HCT116 (cell line): Measurements from ENCODE around the gene KRTAP4-1. TPM values are rescaled to one million over a fixed set of nuclear protein-coding genes. Genes with fewer than 3 reads are reported as not detected.

Experiments
- ATAC-seq: fragments of 200-7000 bp; cut with Tn5 transposase; 2 replicates; pipeline ENCODE4 v1.9.1; 2020; ENCODE audit warnings: mild to moderate bottlenecking, moderate library complexity
- BruUV-seq: library from RNA; stranded (reverse); fragments of 400-500 nt; replicated peaks from 2 replicates; lab custom pipeline; 2021; lab: Mats Ljungman, UMichigan
- CTCF ChIA-PET: fragments of 300-600 bp; sonication (Branson Sonifier 250); formaldehyde crosslinking; loops from one replicate; lab custom pipeline; 2021; ENCODE audit warnings: antibody characterized with exemption; lab: Charles Lee
- POLR2A ChIA-PET: fragments of 300-600, 350-600 bp; sonication (Branson Sonifier 250); formaldehyde crosslinking; loops from one replicate; lab custom pipeline; 2021; ENCODE audit warnings: antibody characterized with exemption; lab: Charles Lee
- RAD21 ChIA-PET, 2 experiments: fragments of 300-600 bp; sonication (Branson Sonifier 250); formaldehyde crosslinking; loops; one replicate each; lab custom pipeline; 2023; ENCODE audit warnings: low total read pairs in 2 of 2; ENCODE audit not compliant: uncharacterized antibody in 2 of 2, unreplicated experiment in 2 of 2, low non-redundant PET in 1 of 2; lab: Charles Lee
- DNase-seq: peaks from one replicate; pipeline ENCODE4 v3.0.0-alpha.2; 2010; ENCODE audit warnings: low read depth, low spot score
- H2AFZ ChIP-seq: fragments of 200-600 bp; shearing (Covaris generic), sonication (generic); 2 replicates; pipeline ENCODE4 v1.6.1; 2017; ENCODE audit warnings: low read depth, mixed run types, mixed read lengths, antibody characterized with exemption, low read length; ENCODE audit not compliant: poor library complexity, severe bottlenecking
- H3K27ac ChIP-seq: 2 replicates; pipeline ENCODE4 v1.5.1; 2012; ENCODE audit warnings: low read depth, low read length
- H3K27me3 ChIP-seq: fragments of 200-600 bp; sonication (generic); 2 replicates; pipeline ENCODE4 v1.6.1; 2016; ENCODE audit warnings: mixed run types, low read length, mixed read lengths; ENCODE audit not compliant: insufficient read depth
- H3K36me3 ChIP-seq, 2 experiments: fragments of 200-500 bp in 1 of 2; fragments of 200-600 bp in 1 of 2; sonication (Bioruptor generic) in 1 of 2; sonication (generic) in 1 of 2; 2 replicates each; pipeline versions ENCODE4 v1.5.1 to v1.6.1; 2014 to 2016; ENCODE audit warnings: low read length in 2 of 2, inconsistent platforms in 1 of 2, mixed read lengths in 1 of 2, mixed run types in 1 of 2; ENCODE audit not compliant: insufficient read depth in 2 of 2, control insufficient read depth in 1 of 2
- H3K4me1 ChIP-seq, 2 experiments: fragments of 200-600 bp in 1 of 2; sonication (generic) in 1 of 2; 2 replicates each; pipeline versions ENCODE4 v1.5.1 to v1.6.1; 2012 to 2017; ENCODE audit warnings: low read length in 2 of 2, inconsistent platforms in 1 of 2, mild to moderate bottlenecking in 1 of 2, mixed read lengths in 1 of 2, mixed run types in 1 of 2, moderate library complexity in 1 of 2; ENCODE audit not compliant: insufficient read depth in 2 of 2, control insufficient read depth in 1 of 2
- H3K4me2 ChIP-seq: fragments of 200-600 bp; sonication (generic); 2 replicates; pipeline ENCODE4 v1.6.1; 2017; ENCODE audit warnings: mixed run types, low read length, mixed read lengths
- H3K4me3 ChIP-seq, 2 experiments: fragments of 200-600 bp in 1 of 2; sonication (generic) in 1 of 2; replicated peaks in 1 of 2; 2 replicates each; pipeline ENCODE4 v1.5.1; 2011 to 2016; ENCODE audit warnings: low read length in 2 of 2, control low read depth in 1 of 2, low read depth in 1 of 2, mild to moderate bottlenecking in 1 of 2, mixed read lengths in 1 of 2, mixed run types in 1 of 2
- H3K79me2 ChIP-seq: fragments of 200-600 bp; sonication (generic); 2 replicates; pipeline ENCODE4 v1.6.1; 2017; ENCODE audit warnings: mild to moderate bottlenecking, mixed run types, low read length, moderate library complexity, mixed read lengths; ENCODE audit not compliant: insufficient read depth
- H3K9ac ChIP-seq: fragments of 200-600 bp; sonication (generic); 2 replicates; pipeline ENCODE4 v1.6.1; 2016; ENCODE audit warnings: low read length, mixed read lengths
- H3K9me2 ChIP-seq: fragments of 200-600 bp; sonication (generic), shearing (Covaris generic); 2 replicates; pipeline ENCODE4 v1.6.1; 2017; ENCODE audit warnings: mixed run types, mild to moderate bottlenecking, moderate library complexity; ENCODE audit not compliant: insufficient read depth
- H3K9me3 ChIP-seq, 2 experiments: fragments of 200-500 bp in 1 of 2; fragments of 200-600 bp in 1 of 2; sonication (Bioruptor generic) in 1 of 2; sonication (generic) in 1 of 2; 2 replicates each; pipeline ENCODE4 v1.6.1; 2014 to 2017; ENCODE audit warnings: low read length in 2 of 2, mixed read lengths in 2 of 2, inconsistent platforms in 1 of 2, low read depth in 1 of 2, mild to moderate bottlenecking in 1 of 2, mixed run types in 1 of 2, moderate library complexity in 1 of 2; ENCODE audit not compliant: control insufficient read depth in 1 of 2, insufficient read depth in 1 of 2
- H4K20me1 ChIP-seq: fragments of 200-600 bp; sonication (generic), shearing (Covaris generic); 2 replicates; pipeline ENCODE4 v1.6.1; 2017; ENCODE audit warnings: mixed run types, mild to moderate bottlenecking, moderate library complexity; ENCODE audit not compliant: insufficient read depth
- ATF3 ChIP-seq: IDR thresholded peaks from 2 replicates; pipeline ENCODE4 v1.6.1; 2012
- CBX3 ChIP-seq: IDR thresholded peaks from 2 replicates; pipeline ENCODE4 v1.6.1; 2012; ENCODE audit warnings: low read depth
- CEBPB ChIP-seq: IDR thresholded peaks from 2 replicates; pipeline ENCODE4 v1.6.1; 2012; ENCODE audit warnings: low read depth
- CTCF ChIP-seq, 3 experiments: fragments of 200-600 bp in 1 of 3; sonication (generic) in 1 of 3; IDR thresholded peaks in 2 of 3; conservative IDR thresholded peaks in 1 of 3; 2 replicates each; pipeline ENCODE4 v1.5.1; 2012 to 2017; ENCODE audit warnings: low read depth in 2 of 3, low read length in 2 of 3, antibody characterized with exemption in 1 of 3, borderline replicate concordance in 1 of 3, control low read depth in 1 of 3, mild to moderate bottlenecking in 1 of 3, mixed read lengths in 1 of 3, mixed run types in 1 of 3, moderate library complexity in 1 of 3; ENCODE audit not compliant: insufficient read depth in 1 of 3
- ELF1 ChIP-seq: IDR thresholded peaks from 2 replicates; pipeline ENCODE4 v1.6.1; 2012; ENCODE audit warnings: low read depth, borderline replicate concordance
- EZH2 ChIP-seq: fragments of 200-600 bp; sonication (generic); IDR thresholded peaks from 2 replicates; pipeline ENCODE4 v1.6.1; 2017; ENCODE audit warnings: antibody characterized with exemption, mixed run types
- EZH2phosphoT487 ChIP-seq: fragments of 200-600 bp; IDR thresholded peaks from 2 replicates; pipeline ENCODE4 v1.6.1; 2018; ENCODE audit warnings: antibody characterized with exemption, borderline replicate concordance
- FOSL1 ChIP-seq: IDR thresholded peaks from 2 replicates; pipeline ENCODE4 v1.6.1; 2012; ENCODE audit warnings: low read depth
- JUND ChIP-seq: IDR thresholded peaks from 2 replicates; pipeline ENCODE4 v1.6.1; 2012
- POLR2A ChIP-seq: IDR thresholded peaks from 2 replicates; pipeline ENCODE4 v1.7.0; 2011; ENCODE audit warnings: borderline replicate concordance; ENCODE audit not compliant: insufficient read depth, insufficient read length; ENCODE audit errors: extremely low read depth
- SIN3A ChIP-seq: IDR thresholded peaks from 2 replicates; pipeline ENCODE4 v1.6.1; 2012; ENCODE audit warnings: low read depth
- SP1 ChIP-seq: IDR thresholded peaks from 2 replicates; pipeline ENCODE4 v1.6.1; 2012; ENCODE audit warnings: low read depth
- SRF ChIP-seq: IDR thresholded peaks from 2 replicates; pipeline ENCODE4 v1.6.1; 2012; ENCODE audit warnings: low read depth
- ZBTB33 ChIP-seq: IDR thresholded peaks from 2 replicates; pipeline ENCODE4 v1.6.1; 2011; ENCODE audit warnings: mild to moderate bottlenecking, low read length, moderate library complexity; ENCODE audit not compliant: insufficient replicate concordance; ENCODE audit errors: extremely low read depth
- ZFX ChIP-seq: fragments of 450-650 bp; IDR thresholded peaks from 2 replicates; pipeline ENCODE4 v1.6.1; 2017
- ZNF274 ChIP-seq: fragments of 200-500 bp; sonication (Bioruptor generic); IDR thresholded peaks from 2 replicates; pipeline ENCODE4 v1.6.1; 2014; ENCODE audit warnings: mild to moderate bottlenecking, low read depth, low read length, inconsistent platforms
- intact Hi-C: fragments of 100-400 bp; cut with micrococcal nuclease; formaldehyde crosslinking; loops from 2 replicates; pipeline ENCODE4 v1.10.0; 2022
- total RNA-seq: library from RNA; stranded (reverse); gene quantifications from one replicate; pipeline ENCODE4 v1.2.1, GENCODE V29; 2021; ENCODE audit not compliant: unreplicated experiment

The KRTAP4-1 gene
- total RNA-seq, 1 experiment from 2014 or later, result not detected

- Histone ChIP-seq H3K27ac (no peak overlapping the region), H4K20me1 (no peaks in the 10 kb centered on the region), H3K79me2 (no peaks in the 10 kb centered on the region), H3K4me1 (no peaks in the 10 kb centered on the region; a peak in 1 of 4 replicates), H3K9me2 (no peaks in the 10 kb centered on the region), H3K4me2 (no peak overlapping the region), H3K27me3 (no peaks in the 10 kb centered on the region), H3K9me3 (peaks cover 0 to 33% of the 10 kb centered on the region in 2 experiments; a peak in 2 of 4 replicates), H3K9ac (no peak overlapping the region), H3K4me3 (no peak overlapping the region), H2AFZ (no peak overlapping the region), H3K36me3 (0 out of 4 replicates have a peak, but pooled peaks cover 0 to 5% of the 10 kb centered on the region in 2 experiments)
- DNase-seq, result no peak
- no peak for ATAC-seq
- RAD21 ChIA-PET, result no interaction called here
- no TSS peak for BruUV-seq
- POLR2A ChIA-PET, result no interaction called here
- intact Hi-C loops, result no loop called here
- TF ChIP-seq JUND, result no peak
- TF ChIP-seq SRF, result no peak
- no peak for TF ChIP-seq POLR2A
- no peak for TF ChIP-seq ZBTB33
- TF ChIP-seq SP1, result no peak
- TF ChIP-seq ZNF274, result no peak
- no peak for TF ChIP-seq SIN3A
- TF ChIP-seq ZFX, result no peak
- no peak for TF ChIP-seq CBX3
- TF ChIP-seq FOSL1, result no peak
- TF ChIP-seq CEBPB, result no peak
- CTCF ChIA-PET, result no interaction called here
Observed at GRCh38 chr17:41144846-41145245, 39.9 kb downstream of the KRTAP4-1 start.

- Histone ChIP-seq H2AFZ (no peak overlapping the region), H3K27ac (no peak overlapping the region), H3K79me2 (no peaks in the 10 kb centered on the region), H3K36me3 (peaks cover 0 to 9% of the 10 kb centered on the region in 2 experiments; a peak in 1 of 4 replicates), H3K27me3 (no peaks in the 10 kb centered on the region), H3K9me2 (no peaks in the 10 kb centered on the region), H3K4me1 (no peaks in the 10 kb centered on the region; a peak in 1 of 4 replicates), H4K20me1 (no peaks in the 10 kb centered on the region), H3K4me3 (no peak overlapping the region), H3K9ac (no peak overlapping the region), H3K4me2 (no peak overlapping the region), H3K9me3 (peaks cover 6 to 41% of the 10 kb centered on the region in 2 experiments; a peak in 3 of 4 replicates)
- RAD21 ChIA-PET, result no interaction called here
- intact Hi-C loops, result no loop called here
- no peak for ATAC-seq
- CTCF ChIA-PET, result no interaction called here
- POLR2A ChIA-PET, result no interaction called here
- no TSS peak for BruUV-seq
- no peak for DNase-seq
- TF ChIP-seq ELF1 (no peak), ATF3 (no peak), CTCF (IDR thresholded peaks at IDR 0.05 in 2 of 3, conservative IDR thresholded peaks at IDR 0.05 in 1 of 3; ENCODE audit: borderline replicate concordance in 1 of 3, insufficient read depth in 1 of 3, low read depth in 2 of 3, low read length in 2 of 3) (no peak), EZH2 (no peak), SP1 (no peak), EZH2phosphoT487 (no peak)
Observed at GRCh38 chr17:41141361-41141760, 43.4 kb downstream of the KRTAP4-1 start.
